PFSK-1 (cell line): ENCODE results near the gene ZNHIT1.
A peak's percentile ranks its signal among the peaks of the same experiment; 100 is the strongest.

Experiments
- FOXP2 ChIP-seq: optimal IDR thresholded peaks from 2 replicates; pipeline ENCODE3; 2011; ENCODE audit warnings: borderline replicate concordance, control low read depth, inconsistent platforms; ENCODE audit not compliant: insufficient read depth; ENCODE audit errors: extremely low read length, extremely low read depth
- POLR2AphosphoS5 ChIP-seq: IDR thresholded peaks from 2 replicates; pipeline ENCODE4 v1.6.1; 2012; ENCODE audit warnings: low read depth, mild to moderate bottlenecking, control low read depth, low read length, moderate library complexity
- REST ChIP-seq, 2 experiments: IDR thresholded peaks; 2 replicates each; pipeline versions ENCODE4 v1.6.1 to v1.8.0; 2011 to 2012; ENCODE audit warnings: low read depth in 2 of 2, low read length in 2 of 2, control low read depth in 1 of 2, inconsistent platforms in 1 of 2, mild to moderate bottlenecking in 1 of 2, moderate library complexity in 1 of 2; ENCODE audit not compliant: insufficient read depth in 1 of 2
- SIN3A ChIP-seq: IDR thresholded peaks from 2 replicates; pipeline ENCODE4 v1.6.1; 2012; ENCODE audit warnings: mild to moderate bottlenecking, low read length, moderate library complexity, borderline replicate concordance; ENCODE audit not compliant: insufficient read depth
- TAF1 ChIP-seq: IDR thresholded peaks from 2 replicates; pipeline ENCODE4 v1.6.1; 2012; ENCODE audit warnings: low read length, control low read depth, borderline replicate concordance; ENCODE audit not compliant: insufficient read depth

Gene ZNHIT1

GRCh38 chr7:101218236-101219125 lies 516 bp downstream of the ZNHIT1 start:
- TF ChIP-seq FOXP2: no peak
- no peak for TF ChIP-seq POLR2AphosphoS5
- peak; percentile 31; the same call in 1 of the 2 replicates for TF ChIP-seq SIN3A
- 0 out of 4 replicates have a peak, but pooled peaks of 1 of the 2 experiments have one; percentile 14 for TF ChIP-seq REST (IDR thresholded peaks at IDR 0.05; ENCODE audit: insufficient read depth in 1 of 2, low read depth in 2 of 2, low read length in 2 of 2)
- no peak; the same call in 1 of the 2 replicates for TF ChIP-seq TAF1

GRCh38 chr7:101220295-101220694 lies 2.3 kb downstream of the ZNHIT1 start:
- TF ChIP-seq SIN3A (no peak), FOXP2 (no peak), TAF1 (no peak)

GRCh38 chr7:101222275-101222830 lies 4.4 kb downstream of the ZNHIT1 start:
- no peak for TF ChIP-seq REST (IDR thresholded peaks at IDR 0.05; ENCODE audit: insufficient read depth in 1 of 2, low read depth in 2 of 2, low read length in 2 of 2)
- no peak for TF ChIP-seq POLR2AphosphoS5
- no peak for TF ChIP-seq TAF1
- TF ChIP-seq FOXP2: no peak
- TF ChIP-seq SIN3A: no peak

- no peak for TF ChIP-seq POLR2AphosphoS5
- TF ChIP-seq TAF1: no peak
- no peak for TF ChIP-seq SIN3A
- no peak for TF ChIP-seq FOXP2
- no peak for TF ChIP-seq REST (IDR thresholded peaks at IDR 0.05; ENCODE audit: insufficient read depth in 1 of 2, low read depth in 2 of 2, low read length in 2 of 2)
These were observed 5.6 kb downstream of the ZNHIT1 start for GRCh38 chr7:101223528-101223927.

- TF ChIP-seq SIN3A: no peak
- no peak for TF ChIP-seq FOXP2
- TF ChIP-seq POLR2AphosphoS5: no peak
- no peak for TF ChIP-seq REST (IDR thresholded peaks at IDR 0.05; ENCODE audit: insufficient read depth in 1 of 2, low read depth in 2 of 2, low read length in 2 of 2)
- TF ChIP-seq TAF1: no peak
These were observed 7.7 kb downstream of the ZNHIT1 start for GRCh38 chr7:101225650-101226049.
